ENCODE results near the gene GATA5.

- TF ChIP-seq POLR2A (IDR thresholded peaks at IDR 0.05; ENCODE audit: low read depth): no peak
- no peak for TF ChIP-seq CTCF (IDR thresholded peaks at IDR 0.05)
- TF ChIP-seq EP300 (IDR thresholded peaks at IDR 0.05): no peak
- no peak for TF ChIP-seq POLR2AphosphoS5 (IDR thresholded peaks at IDR 0.05)
Observed at GRCh38 chr20:62416651-62417637, 58.9 kb downstream of the GATA5 start.

Measured in esophagus muscularis mucosa (tissue), 4 donors.